Activated CD4-positive, CD25-positive, alpha-beta regulatory T cell (primary cell): ENCODE data around the gene DIP2A.
A peak's percentile ranks its signal among the peaks of the same experiment; 100 is the strongest.

ENCODE experiments used
- DNase-seq, 4 experiments: peaks; one replicate each; lab custom pipeline; 2025; lab: John Stamatoyannopoulos, UW

Gene DIP2A, protein sequence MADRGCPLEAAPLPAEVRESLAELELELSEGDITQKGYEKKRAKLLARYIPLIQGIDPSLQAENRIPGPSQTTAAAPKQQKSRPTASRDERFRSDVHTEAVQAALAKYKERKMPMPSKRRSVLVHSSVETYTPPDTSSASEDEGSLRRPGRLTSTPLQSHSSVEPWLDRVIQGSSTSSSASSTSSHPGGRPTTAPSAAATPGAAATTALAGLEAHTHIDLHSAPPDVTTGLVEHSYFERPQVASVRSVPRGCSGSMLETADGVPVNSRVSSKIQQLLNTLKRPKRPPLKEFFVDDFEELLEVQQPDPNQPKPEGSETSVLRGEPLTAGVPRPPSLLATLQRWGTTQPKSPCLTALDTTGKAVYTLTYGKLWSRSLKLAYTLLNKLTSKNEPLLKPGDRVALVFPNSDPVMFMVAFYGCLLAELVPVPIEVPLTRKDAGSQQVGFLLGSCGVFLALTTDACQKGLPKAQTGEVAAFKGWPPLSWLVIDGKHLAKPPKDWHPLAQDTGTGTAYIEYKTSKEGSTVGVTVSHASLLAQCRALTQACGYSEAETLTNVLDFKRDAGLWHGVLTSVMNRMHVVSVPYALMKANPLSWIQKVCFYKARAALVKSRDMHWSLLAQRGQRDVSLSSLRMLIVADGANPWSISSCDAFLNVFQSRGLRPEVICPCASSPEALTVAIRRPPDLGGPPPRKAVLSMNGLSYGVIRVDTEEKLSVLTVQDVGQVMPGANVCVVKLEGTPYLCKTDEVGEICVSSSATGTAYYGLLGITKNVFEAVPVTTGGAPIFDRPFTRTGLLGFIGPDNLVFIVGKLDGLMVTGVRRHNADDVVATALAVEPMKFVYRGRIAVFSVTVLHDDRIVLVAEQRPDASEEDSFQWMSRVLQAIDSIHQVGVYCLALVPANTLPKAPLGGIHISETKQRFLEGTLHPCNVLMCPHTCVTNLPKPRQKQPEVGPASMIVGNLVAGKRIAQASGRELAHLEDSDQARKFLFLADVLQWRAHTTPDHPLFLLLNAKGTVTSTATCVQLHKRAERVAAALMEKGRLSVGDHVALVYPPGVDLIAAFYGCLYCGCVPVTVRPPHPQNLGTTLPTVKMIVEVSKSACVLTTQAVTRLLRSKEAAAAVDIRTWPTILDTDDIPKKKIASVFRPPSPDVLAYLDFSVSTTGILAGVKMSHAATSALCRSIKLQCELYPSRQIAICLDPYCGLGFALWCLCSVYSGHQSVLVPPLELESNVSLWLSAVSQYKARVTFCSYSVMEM (N-terminal part only)

DNA sequence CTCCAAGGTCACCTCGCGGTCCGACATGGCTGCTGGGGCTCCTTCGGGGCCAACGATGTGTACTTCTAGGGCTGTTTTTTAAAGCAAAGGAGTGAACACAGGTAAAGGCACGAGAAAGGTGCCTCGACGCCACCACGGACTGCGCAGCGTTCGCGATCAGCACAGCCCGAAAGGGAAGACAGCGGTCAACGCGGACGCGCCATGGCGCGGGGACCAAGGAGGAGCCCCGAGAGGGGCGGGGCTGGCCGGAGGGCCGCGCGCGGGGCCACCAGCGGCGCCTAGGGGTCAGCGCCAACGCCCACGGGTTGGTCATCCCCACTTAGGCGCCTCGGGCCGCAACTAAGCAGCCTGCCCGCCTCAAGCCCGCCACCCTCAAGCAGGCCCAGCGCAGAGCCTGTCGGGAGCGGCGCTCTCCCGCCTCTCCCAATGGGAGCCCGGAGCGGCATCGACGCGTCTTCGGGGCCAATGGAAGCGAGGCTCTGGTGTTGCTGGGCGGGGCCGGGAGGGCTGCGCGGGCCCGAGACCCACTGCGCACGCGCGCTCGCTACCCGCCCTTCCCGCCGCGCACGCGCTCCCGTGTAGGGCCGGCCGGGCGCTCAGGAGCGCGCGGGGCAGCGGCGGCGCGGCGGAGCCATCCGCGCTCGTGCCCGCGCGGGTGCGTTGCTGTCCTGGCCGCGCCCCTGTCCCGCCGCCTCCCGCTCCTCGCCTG is at the start of gene DIP2A:
DIP2A (plus strand) TSS at position 577 of the 709 bp plus-strand sequence. CDS start 241 bp downstream, outside the sequence.
- peak; percentile 83 to 94 (median 88) for DNase-seq

DNA sequence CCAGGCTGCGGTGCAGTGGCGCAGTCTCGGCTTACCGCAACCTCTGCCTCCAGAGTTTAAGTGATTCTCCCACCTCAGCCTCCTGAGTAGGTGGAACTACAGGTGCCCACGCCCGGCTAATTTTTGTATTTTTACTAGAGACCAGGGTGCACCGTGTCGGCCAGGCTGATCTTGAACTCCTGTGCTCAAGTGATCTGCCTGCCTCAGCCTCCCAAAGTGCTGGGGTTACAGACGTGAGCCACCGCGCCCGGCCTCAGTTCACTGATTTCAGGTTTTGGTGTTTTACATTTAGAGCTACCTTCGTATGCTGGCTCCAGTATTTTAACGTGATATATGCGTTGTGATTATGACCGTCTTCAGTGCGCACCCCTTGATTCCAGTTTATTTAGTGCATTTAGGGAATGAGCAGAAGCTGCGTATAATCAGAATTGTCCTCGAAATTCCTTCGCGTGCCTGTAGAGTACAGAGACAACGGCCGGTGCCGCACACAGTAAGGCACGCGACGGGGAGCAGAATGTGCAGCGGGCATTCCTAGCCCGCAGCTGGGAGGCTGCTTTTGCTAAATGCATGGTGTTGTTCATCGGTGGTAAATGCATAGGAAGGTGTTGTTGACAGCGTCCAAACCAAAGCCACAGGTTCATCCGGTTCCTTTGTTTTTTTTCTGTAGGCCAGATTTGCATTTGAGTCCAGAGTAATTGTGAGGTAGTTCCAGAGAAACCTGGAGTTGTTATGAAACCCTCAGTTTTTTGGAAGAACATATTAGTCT is 48.9 kb upstream of the DIP2A start:
- DNase-seq: no peak

DNA sequence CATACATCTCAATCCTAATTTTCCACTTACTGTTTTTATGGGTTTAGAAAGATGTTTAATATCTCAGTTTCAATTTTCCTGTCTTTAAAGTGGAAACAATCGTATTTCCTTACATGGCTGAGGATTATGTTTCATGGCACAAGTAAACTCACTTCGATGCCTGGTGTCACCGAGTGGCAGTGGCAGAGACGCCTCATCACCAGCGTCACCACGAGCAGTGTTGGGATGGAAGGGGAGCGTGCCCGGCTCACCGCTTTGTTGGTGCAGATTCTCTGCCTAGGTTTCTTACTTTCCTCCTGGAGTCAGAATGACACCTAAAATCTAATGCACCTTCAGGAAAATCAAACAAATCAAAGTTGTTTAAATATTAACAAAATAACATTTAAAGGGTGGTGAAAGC is 48.2 kb upstream of the DIP2A start:
- DNase-seq: no peak

DNA sequence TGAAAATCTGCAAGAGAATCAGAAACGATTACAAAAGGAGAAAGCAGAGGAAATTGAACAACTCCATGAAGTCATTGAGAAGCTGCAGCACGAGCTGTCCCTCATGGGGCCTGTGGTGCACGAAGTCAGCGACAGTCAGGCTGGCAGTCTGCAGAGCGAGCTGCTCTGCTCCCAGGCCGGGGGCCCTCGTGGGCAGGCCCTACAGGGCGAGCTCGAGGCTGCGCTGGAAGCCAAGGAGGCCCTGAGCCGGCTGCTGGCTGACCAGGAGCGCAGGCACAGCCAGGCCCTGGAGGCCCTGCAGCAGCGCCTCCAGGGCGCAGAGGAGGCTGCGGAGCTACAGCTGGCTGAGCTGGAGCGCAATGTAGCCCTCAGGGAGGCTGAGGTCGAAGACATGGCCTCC is 47.5 kb upstream of the DIP2A start:
- no peak for DNase-seq

DNA sequence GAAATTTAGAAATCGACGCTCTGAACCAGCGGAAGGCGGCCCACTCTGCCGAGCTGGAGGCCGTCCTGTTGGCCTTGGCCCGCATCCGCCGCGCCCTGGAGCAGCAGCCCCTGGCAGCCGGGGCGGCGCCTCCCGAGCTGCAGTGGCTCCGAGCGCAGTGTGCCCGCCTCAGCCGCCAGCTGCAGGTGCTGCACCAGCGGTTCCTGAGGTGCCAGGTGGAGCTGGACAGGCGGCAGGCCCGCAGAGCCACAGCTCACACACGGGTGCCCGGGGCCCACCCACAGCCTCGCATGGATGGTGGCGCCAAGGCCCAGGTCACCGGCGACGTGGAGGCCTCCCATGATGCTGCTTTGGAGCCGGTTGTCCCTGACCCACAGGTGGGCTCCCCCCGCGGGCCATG is 47.0 kb upstream of the DIP2A start:
- DNase-seq: no peak

DNA sequence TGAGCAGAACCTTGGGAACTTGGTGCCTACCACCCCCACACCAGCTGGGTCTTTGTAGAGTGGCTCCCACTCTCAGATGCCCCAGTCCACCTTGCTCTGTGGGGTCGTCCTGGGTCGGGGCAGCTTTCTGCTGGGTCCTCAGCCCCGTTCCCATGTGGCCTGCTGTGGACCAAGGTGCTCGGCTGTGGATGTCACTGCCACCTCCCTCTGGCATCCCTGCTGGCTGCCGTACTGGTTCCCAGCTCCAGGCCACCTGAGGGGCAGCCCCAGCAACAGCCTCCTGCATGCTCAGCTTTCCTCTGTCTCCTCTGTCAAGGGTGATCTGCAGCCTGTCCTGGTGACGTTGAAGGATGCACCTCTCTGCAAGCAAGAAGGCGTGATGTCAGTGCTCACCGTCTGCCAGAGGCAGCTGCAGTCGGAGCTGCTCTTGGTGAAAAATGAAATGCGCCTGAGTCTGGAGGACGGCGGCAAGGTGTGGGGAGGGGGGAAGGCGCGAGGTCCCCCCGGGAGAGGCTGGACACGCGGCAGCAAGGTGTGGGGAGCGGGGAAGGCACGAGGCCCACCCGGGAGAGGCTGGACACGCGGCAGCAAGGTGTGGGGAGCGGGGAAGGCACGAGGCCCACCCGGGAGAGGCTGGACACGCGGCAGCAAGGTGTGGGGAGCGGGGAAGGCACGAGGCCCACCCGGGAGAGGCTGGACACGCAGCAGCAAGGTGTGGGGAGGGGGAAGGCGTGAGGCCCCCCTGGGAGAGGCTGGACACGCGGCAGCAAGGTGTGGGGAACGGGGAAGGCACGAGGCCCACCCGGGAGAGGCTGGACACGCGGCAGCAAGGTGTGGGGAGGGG is 45.9 kb upstream of the DIP2A start:
- DNase-seq: no peak

DNA sequence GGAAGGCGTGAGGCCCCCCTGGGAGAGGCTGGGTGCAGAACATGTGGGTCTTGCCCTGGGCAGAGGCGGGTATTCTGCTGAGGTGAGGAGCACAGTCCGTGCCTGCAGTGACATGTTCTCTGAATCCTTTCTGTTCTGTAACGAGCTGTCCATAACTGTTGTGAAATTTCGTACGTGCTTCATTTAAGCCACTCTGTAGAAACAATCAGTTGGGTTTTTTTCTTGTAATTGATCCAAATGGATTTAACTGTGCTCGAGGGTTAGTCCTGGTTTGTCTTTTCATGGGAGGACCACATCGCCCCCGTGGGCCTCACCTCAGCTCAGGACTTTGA is 45.4 kb upstream of the DIP2A start:
- DNase-seq: no peak

DNA sequence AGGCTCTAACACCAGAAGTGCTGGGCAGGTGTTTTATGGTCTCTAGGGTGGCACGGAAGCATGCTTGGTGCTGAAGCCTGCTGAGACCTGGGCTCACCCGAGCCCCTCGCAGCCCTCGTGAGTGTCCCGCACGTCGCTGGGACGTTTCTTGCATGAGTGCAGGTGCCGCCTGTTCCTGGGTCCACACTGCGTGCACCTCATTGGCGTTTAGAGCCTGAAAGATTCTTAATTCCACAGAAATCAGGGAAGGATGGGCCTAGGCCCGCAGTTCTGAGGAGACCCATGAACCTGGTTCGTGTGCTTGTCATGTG is 43.8 kb upstream of the DIP2A start:
- DNase-seq: no peak

DNA sequence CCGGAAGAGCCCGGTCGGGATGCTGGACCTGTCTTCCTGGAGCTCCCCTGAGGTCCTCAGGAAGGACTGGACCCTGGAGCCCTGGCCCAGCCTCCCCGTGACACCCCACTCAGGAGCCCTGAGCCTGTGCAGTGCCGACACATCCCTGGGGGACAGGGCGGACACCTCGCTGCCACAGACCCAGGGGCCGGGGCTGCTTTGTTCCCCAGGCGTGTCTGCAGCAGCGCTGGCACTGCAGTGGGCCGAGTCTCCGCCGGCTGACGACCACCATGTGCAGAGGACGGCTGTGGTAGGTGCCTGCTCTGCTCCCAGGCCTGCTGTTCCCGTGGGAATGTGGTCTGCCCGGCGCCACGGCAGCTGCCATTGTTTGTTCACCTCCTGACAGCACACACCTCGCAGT is 42.1 kb upstream of the DIP2A start:
- no peak for DNase-seq

DNA sequence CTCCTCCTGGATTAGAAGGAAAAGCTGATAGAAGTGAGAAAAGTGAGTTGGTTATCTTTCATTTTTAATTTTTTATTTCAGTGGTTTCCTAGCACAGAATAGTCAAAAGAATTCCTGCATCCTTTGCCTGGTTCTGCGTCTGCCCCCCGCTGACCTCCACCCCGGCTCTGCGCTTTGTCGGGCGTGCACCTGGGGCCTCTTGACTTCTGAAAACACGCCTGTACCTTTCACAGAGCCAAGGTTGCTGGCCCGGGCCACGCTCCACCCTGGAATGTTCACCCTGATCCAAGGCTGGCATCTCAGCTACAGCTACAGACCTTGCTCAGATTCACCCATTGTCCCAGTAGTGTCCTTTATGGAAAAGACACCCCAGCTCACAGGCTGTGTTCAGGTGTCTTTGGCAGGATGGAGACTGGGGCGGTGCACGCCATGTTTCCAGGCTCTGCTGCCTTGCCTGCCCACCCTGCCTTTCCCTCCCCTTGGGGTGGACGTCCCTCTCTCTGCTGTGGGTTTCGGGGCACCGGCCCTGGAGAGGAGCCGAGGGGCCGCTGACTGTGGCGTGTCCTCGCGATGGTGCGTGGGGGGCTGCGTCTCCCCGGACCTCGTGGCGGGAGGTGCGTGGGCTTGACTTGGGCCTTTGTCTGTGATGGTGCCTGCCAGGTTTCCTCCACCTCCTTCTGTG is 40.3 kb upstream of the DIP2A start:
- DNase-seq: no peak

DNA sequence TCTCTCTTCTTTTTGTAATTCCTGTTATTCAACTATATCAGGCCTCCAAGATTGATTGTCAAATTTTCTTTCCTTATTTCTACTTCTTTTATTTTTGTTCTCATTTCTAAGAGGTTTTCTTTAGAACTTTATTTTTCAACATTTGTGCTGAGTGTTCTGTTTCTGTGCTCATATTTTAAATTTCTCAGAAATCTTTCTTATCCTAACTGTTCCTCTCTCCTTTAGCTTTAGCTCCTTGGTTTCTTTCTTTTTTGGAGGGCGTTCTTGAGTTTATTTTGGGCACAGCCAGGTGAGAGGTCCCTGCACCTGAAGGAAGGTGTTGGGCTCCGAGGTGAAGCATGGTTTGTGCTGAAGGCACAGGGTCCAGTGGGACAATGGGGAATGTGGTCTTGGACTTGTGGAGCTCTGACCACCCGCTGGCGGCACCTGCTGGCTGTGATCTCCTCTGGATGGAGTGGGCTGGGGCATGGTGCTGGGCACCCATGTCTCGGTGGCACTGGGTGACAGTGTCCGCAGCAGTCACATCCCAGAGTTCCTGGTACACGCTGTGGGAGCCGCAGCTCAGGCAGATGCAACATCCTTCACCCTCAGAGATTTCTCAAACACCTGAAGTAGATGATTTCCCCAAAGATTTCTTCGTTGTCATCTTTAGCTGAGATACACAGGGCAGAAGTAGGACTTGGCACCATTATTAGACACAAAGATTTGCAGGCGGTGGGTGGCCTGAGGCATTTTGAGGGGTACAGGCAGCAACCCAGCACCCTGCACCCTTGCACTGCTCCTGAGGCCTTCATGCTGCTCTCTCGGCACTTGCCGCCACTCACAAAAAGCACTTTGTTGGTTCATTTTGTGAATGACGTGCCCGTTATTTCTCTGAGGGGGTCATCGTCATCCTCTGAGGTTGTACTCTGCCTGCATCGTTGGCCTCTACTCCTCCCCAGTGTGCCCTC is 38.2 kb upstream of the DIP2A start:
- no peak for DNase-seq

DNA sequence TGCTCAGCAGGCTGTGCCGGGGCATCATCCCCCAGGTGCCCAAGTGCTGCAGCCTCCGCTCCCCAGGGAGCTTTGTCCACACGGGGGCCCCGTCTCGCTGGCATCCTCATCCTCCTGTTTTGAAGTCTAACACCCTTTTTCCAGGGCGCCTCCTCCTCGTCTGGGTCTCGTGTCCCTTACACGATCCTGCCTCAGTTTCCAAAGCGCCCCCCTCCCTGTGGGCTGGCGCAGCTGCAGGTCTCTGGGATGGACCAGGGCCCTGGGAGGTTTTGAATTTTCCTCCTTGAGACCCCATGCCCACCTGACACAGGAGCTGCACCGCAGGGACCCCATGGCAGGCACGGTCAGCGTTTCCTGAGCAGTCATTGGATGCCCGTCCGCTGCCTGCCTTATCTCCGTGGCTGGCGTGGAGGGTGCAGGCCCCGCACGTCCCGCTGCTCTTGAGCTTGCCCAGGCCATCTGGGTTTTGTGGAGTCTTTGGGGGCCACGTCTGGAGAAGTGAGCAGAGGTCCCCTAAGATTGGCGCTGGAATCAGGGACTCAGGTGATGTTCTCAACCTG is 37.4 kb upstream of the DIP2A start:
- no peak for DNase-seq

DNA sequence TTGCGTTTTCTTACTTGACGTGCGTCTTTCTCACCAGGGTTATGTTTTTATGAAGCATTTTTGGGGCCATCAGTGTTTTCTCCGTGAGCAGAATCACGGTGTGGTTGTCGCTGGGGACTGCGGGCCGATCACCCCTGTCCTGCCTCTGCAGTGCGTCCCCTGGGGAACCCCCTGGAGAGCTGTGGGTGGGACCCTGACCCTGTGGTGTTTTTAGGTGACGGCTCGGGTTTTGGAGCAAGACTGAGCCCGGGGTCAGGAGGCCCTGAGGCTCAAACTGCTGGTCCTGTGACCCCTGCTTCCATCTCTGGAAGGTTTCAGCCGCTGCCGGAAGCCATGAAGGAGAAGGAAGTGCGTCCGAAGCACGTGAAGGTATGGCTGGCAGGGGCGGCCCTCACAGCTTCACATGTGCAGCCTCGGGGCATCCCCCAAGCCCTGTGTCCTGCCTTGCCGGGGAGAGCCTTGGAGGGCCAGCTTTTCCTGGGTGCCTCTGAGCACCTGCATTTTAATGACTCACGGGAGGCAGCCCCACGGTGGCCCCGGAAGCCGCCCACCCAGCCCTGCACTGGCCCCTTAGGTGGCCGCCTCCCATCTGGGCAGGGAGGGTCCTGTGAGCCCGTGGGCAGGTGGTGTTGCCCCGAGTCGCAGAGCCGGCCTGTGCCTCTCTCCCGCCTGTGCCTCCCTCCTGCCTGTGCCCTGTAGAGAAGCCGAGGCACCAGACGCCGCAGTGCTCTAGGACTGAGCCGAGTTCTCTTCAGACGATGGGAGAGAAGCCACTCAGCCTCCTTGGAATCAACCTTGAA is 36.7 kb upstream of the DIP2A start:
- no peak for DNase-seq

DNA sequence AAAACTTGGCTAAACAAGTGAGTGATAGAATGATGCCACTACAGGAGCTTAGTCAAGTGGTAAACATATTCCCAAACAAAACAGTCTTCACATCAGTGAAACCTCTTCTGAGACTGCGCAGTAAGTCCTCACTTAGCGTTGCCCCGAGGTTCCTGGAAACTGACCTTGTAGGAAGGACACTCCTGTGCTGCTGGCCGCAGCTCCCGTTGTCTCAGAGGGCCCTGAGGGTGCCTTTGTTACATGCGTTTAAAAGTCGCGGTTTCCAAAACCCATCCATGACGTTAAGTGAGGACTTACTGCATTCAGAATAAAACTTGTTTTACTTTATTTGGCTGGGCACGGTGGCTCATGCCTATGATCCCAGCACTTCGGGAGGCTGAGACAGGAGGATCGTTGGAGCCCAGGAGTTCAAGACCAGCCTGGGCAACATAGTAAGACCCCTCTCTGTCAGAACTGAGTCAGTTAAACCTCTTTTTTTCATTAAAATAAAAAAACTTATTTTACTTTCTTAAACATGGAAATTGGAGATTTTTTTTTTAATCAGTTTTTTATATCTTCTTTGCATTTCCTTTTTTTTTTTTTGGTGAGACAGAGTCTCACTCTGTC is 36.0 kb upstream of the DIP2A start:
- no peak for DNase-seq

DNA sequence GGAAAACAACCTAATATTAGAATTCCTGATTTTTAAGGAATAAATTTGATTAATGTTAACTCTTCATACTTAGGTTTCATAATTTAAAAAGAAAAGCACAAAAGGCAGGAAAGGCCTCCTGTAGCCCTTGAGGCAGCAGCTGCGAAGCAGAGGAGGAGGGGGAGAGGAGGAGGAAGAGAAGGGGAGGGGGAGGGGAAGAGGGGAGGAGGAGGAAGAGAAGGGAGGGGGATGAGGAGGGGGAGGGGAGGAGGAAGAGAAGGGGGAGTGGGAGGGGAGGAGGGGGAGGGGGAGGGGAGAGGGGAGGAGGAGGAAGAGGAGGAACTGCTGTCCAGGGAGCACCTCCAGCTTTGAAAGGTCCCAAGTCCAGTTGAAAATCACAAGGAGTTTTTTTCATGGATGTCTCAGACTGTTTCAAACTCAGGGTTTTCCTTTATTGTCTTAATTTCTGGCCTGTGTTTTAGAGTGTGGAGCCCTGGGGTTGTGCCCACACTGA is 35.1 kb upstream of the DIP2A start:
- no peak for DNase-seq

DNA sequence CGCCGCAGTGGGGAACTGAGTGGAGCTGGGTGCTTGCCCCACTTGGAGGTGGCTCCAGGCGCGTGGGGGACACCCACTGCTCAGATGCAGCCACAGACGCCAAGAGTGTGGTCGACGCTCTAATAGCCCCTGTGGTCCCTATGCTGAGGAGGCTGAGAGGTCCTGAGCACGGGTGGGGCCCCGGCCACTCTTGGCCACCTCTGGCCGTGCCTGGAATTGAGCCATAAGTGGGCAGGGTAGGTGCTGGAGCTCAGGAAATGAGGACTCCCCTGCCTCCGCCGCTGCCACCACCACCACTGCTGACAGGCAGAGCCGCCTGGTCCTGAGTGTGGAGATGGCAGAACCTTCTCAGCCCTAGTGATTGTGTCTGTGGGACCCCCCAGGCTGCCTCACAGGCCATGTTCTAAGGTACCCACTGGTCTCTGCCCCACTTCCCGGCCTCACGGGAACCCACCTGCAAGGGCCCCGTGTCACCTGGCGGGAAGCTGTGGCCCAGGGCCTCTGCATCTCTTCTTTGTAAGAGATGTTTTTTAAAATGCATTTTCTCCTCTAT is 34.6 kb upstream of the DIP2A start:
- DNase-seq: no peak
